Non-pigmented ciliary epithelial cell (primary cell): ENCODE data around the gene TNFSF13B.

Experiments used
- DNase-seq: peaks from one replicate; pipeline ENCODE4 v3.0.0-alpha.2; 2010; ENCODE audit warnings: low read depth

Gene TNFSF13B

DNA sequence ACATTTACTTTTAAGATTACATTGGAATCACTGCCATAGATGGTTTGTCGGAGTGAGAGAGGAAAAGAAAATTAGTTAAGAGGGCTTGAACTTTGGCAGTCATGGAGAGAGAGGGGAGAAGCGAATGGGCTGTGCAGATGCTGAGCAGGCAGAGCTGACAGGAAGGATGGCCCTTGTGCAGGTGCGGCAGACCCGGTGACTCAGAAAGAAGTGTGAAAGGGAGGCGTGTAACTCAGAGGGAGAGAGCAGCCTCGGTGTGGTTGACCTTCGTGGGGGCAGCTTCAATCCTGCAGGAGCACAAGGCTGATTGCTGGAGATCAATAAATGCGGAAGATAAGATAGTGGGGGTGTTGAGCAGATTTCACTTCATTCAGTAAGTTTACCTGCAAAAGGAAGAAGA lies 76.9 kb downstream of the TNFSF13B start:
- no peak for DNase-seq

DNA sequence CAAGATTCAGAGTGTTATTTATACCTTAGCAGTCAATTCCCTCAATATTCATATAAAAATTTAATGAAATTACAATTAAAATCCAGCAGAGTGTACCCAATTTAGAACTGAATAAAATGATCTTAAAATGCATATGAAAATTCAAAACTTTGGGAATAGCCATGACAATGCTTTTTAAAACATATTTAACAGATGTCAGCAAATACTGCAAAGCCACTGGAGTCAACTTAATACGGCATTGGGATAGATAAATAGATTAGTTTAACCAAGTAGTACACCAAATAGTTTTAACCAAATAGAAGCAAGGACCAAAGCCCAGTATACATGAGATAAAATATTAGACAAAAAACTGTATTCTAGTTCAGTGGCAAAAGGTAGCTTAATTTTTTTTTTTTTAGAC lies 79.8 kb downstream of the TNFSF13B start:
- no peak for DNase-seq

DNA sequence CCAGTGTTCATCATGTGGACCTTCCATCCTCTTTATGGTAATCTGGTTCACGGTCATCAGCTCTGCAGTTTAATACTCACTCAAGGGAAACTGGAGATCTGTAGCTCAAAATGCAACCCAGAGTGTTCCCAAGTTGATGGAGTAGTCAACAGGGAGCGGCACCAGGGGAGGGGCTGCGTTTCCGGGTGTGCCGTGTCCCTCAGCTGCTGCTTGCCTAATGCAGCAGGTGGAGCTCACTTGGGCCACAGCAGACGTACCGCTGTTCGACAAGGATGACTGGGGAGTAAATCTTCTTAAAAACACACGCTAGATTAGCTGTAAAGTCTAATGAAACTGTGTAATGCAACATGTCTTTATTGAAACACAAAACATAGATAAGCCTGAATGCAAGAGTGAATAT lies 81.1 kb downstream of the TNFSF13B start:
- DNase-seq = no peak

DNA sequence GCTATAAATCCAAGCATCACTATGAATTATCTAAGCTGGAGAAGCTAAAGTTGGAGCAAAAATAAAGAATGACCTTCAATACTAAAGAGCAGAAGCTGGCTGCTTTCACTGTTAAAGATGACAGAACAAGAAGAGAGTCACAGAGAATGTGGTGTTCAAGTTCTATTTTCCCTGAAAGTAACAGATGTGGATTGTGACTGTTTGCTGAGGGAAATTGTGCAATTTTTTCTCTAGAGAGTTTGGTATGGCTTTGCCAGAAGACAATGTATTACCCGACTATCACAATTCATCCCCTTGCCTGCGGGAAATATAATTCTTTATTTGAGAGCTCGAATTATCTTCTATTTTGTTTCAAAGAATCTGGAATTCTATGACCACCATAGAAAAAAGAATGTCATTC lies 83.1 kb downstream of the TNFSF13B start:
- no peak for DNase-seq

DNA sequence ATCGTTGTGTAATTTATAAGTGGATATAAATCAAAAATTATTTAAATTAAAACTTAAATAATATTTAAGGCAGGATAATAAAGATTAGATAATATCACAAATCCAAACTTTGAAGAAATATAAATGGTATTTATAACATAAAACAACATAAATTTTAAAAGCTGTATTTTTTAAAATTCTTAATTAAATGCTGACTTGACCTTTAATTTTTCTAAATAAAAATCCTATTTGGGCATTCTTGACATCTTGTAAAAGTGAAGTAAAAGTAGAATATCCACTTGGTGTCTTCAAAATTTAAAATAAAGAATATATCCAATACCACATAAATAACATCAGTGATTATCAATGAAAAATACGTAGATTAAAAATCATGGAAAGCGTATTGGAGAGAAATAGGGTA lies 87.7 kb downstream of the TNFSF13B start:
- DNase-seq = no peak
